RWPE1 (cell line): ENCODE measurements around the gene TMOD3.

Source experiments
- CTCF ChIA-PET: fragments of 350-600 bp; sonication (Branson Sonifier 250); formaldehyde crosslinking; extraction: SDS; loops from one replicate; lab custom pipeline; 2021; lab: Yijun Ruan, JAX
- POLR2A ChIA-PET: fragments of 400-600 bp; formaldehyde crosslinking; extraction: SDS; loops from one replicate; lab custom pipeline; 2020; ENCODE audit warnings: antibody characterized with exemption; ENCODE audit not compliant: low non-redundant PET; lab: Yijun Ruan, JAX
- DNase-seq: peaks from one replicate; pipeline ENCODE4 v3.0.0; 2012; ENCODE audit warnings: low spot score
- H3K27ac ChIP-seq: fragments of 450-650 bp; 2 replicates; pipeline ENCODE4 v1.5.1; 2017
- CTCF ChIP-seq: fragments of 450-650 bp; conservative IDR thresholded peaks from 2 replicates; pipeline ENCODE4 v1.5.1; 2017; ENCODE audit warnings: low read depth, mild to moderate bottlenecking

TMOD3 gene

GRCh38 chr15:51931638-51932037 is 102.2 kb downstream of the TMOD3 start:
- peak; percentile 33 for DNase-seq
- H3K27ac ChIP-seq, result peak overlapping the region; percentile 45
- ChIA-PET POLR2A (no interaction called here), CTCF (no interaction called here)
- no peak for TF ChIP-seq CTCF

- ChIA-PET POLR2A (no interaction called here), CTCF (interaction anchor here (0.7 kb wide), 1 partner anchor 277 kb away, joined by 9 read pairs; no protein-coding TSS in a partner anchor)
- H3K27ac ChIP-seq, result peak overlapping the region; percentile 45; the same call in 1 of the 2 replicates
- TF ChIP-seq CTCF, result no peak
- no peak for DNase-seq
Measured at GRCh38 chr15:51932161-51932560, 102.7 kb downstream of the TMOD3 start.

- no peak for TF ChIP-seq CTCF
- H3K27ac ChIP-seq, result peak overlapping the region; percentile 44
- DNase-seq, result no peak
- POLR2A ChIA-PET, result no interaction called here
- CTCF ChIA-PET, result no interaction called here
Measured at GRCh38 chr15:51935466-51936104, 106.1 kb downstream of the TMOD3 start.

- ChIA-PET CTCF (interaction anchor here (0.6 to 0.7 kb wide), 2 partner anchors 16 to 45 kb away, joined by 3 to 4 read pairs; no protein-coding TSS in a partner anchor), POLR2A (no interaction called here)
- no peak for DNase-seq
- peak overlapping the region; percentile 44 for H3K27ac ChIP-seq
- TF ChIP-seq CTCF, result no peak
Measured at GRCh38 chr15:51936105-51936478, 106.6 kb downstream of the TMOD3 start.

- no peak for TF ChIP-seq CTCF
- POLR2A ChIA-PET, result interaction anchor here (0.7 kb wide), 1 partner anchor 144 kb away, joined by 3 read pairs; no protein-coding TSS in a partner anchor
- H3K27ac ChIP-seq, result no peak overlapping the region
- DNase-seq, result no peak
- CTCF ChIA-PET, result no interaction called here
Measured at GRCh38 chr15:51938286-51938685, 108.8 kb downstream of the TMOD3 start.

GRCh38 chr15:51939216-51939615 is 109.8 kb downstream of the TMOD3 start:
- TF ChIP-seq CTCF, result no peak
- DNase-seq, result no peak
- ChIA-PET POLR2A (no interaction called here), CTCF (no interaction called here)
- H3K27ac ChIP-seq, result peak overlapping the region; percentile 37
